ENCODE measurements around the gene FURIN. TPM values are rescaled to one million over a fixed set of nuclear protein-coding genes. Genes with fewer than 3 reads are reported as not detected.

The FURIN gene
- total and polyA plus RNA-seq, 2 of the 8 experiments (the other 6 are each of a cell fraction or from before 2014, with no cell fraction given) = 15.8 to 32.1 TPM

- no peak for TF ChIP-seq HDAC2 (IDR thresholded peaks at IDR 0.05; ENCODE audit: borderline replicate concordance in 1 of 2, low read depth in 2 of 2, low read length in 2 of 2)
- TF ChIP-seq ZNF274 (IDR thresholded peaks at IDR 0.05; ENCODE audit: borderline replicate concordance, extremely low read depth, low read length) = no peak
- TF ChIP-seq CTBP2 (IDR thresholded peaks at IDR 0.05; ENCODE audit: borderline replicate concordance, insufficient read depth, insufficient read length, low read length) = no peak
- no peak for TF ChIP-seq EGR1 (IDR thresholded peaks at IDR 0.05; ENCODE audit: borderline replicate concordance, low read depth, low read length)
- no peak for TF ChIP-seq TEAD4 (IDR thresholded peaks at IDR 0.05; ENCODE audit: low read depth, low read length)
These were observed 32.0 kb upstream of the FURIN start (continued) for GRCh38 chr15:90836296-90836871.

All from H1 (cell line).